HepG2 (cell line): ENCODE results near the gene DOCK3. TPM values are rescaled to one million over a fixed set of nuclear protein-coding genes. Genes with fewer than 3 reads are reported as not detected.

Experiments used
- ATAC-seq: fragments of 200-7000 bp; cut with Tn5 transposase; 3 replicates; pipeline ENCODE4 v1.9.1; 2020; ENCODE audit warnings: mild to moderate bottlenecking, moderate library complexity
- BruUV-seq: library from RNA; stranded (reverse); fragments of 400-500 nt; replicated peaks from 2 replicates; lab custom pipeline; 2021; lab: Mats Ljungman, UMichigan
- CTCF ChIA-PET: fragments of 300-600 bp; formaldehyde crosslinking; extraction: SDS; loops from one replicate; lab custom pipeline; 2021; ENCODE audit warnings: low total read pairs, inconsistent platforms, low intra/inter-chr PET ratio; lab: Yijun Ruan, JAX
- POLR2A ChIA-PET: fragments of 350-600 bp; sonication (Branson Sonifier 250); formaldehyde crosslinking; loops from one replicate; lab custom pipeline; 2020; ENCODE audit warnings: antibody characterized with exemption, inconsistent platforms; lab: Yijun Ruan, JAX
- DNase-seq: peaks from one replicate; pipeline ENCODE4 v3.0.0-alpha.2; 2015; ENCODE audit warnings: low spot score
- FAIRE-seq: peaks from 3 replicates; lab custom pipeline; 2011; peaks lifted over from hg19 to GRCh38; lab: Jason Lieb, UNC
- H2AFZ ChIP-seq: one replicate; pipeline ENCODE4 v1.6.1; 2011; ENCODE audit warnings: low read length, inconsistent platforms
- H3K27ac ChIP-seq: fragments of 300-600 bp; 3 replicates; pipeline ENCODE4 v1.8.0; 2011; ENCODE audit warnings: mixed run types, mild to moderate bottlenecking, mixed read lengths, low read length, inconsistent platforms; ENCODE audit not compliant: insufficient read depth; ENCODE audit errors: extremely low read length
- H3K27me3 ChIP-seq, 2 experiments: fragments of 200-600 bp in 1 of 2; 2 replicates in 1 of 2; 3 replicates in 1 of 2; pipeline versions ENCODE4 v1.6.0 to v1.8.0; 2011; ENCODE audit warnings: low read length in 2 of 2, mild to moderate bottlenecking in 2 of 2, moderate library complexity in 2 of 2, inconsistent platforms in 1 of 2; ENCODE audit not compliant: insufficient read depth in 2 of 2, control insufficient read depth in 1 of 2
- H3K36me3 ChIP-seq, 2 experiments: fragments of 200-600 bp in 1 of 2; replicated peaks in 1 of 2; 2 replicates in 1 of 2; 3 replicates in 1 of 2; pipeline versions ENCODE4 v1.5.1 to v1.8.0; 2011; ENCODE audit warnings: low read length in 2 of 2, inconsistent platforms in 1 of 2; ENCODE audit not compliant: insufficient read depth in 2 of 2, control insufficient read depth in 1 of 2
- H3K4me1 ChIP-seq: 2 replicates; pipeline ENCODE4 v1.5.1; 2012; ENCODE audit warnings: low read length, inconsistent platforms; ENCODE audit not compliant: insufficient read depth
- H3K4me2 ChIP-seq: 2 replicates; pipeline ENCODE4 v1.6.0; 2011; ENCODE audit warnings: low read depth, low read length, inconsistent platforms
- H3K4me3 ChIP-seq, 3 experiments: fragments of 200-600 bp in 1 of 3; sonication (generic), shearing (Covaris generic) in 1 of 3; replicated peaks in 1 of 3; 2 replicates each; pipeline ENCODE4 v1.5.1; 2011 to 2016; ENCODE audit warnings: low read length in 3 of 3, inconsistent platforms in 2 of 3, low read depth in 2 of 3, mild to moderate bottlenecking in 2 of 3, control low read depth in 1 of 3, mixed read lengths in 1 of 3; ENCODE audit not compliant: insufficient read depth in 1 of 3
- H3K79me2 ChIP-seq: one replicate; pipeline ENCODE4 v1.6.1; 2011; ENCODE audit warnings: low read length, inconsistent platforms; ENCODE audit not compliant: insufficient read depth
- H3K9ac ChIP-seq: 2 replicates; pipeline ENCODE4 v1.6.0; 2011; ENCODE audit warnings: mild to moderate bottlenecking, low read depth, low read length, inconsistent platforms; ENCODE audit not compliant: insufficient read depth
- H3K9me3 ChIP-seq: 2 replicates; pipeline ENCODE4 v1.5.1; 2012; ENCODE audit warnings: mild to moderate bottlenecking, low read length
- H4K20me1 ChIP-seq: 2 replicates; pipeline ENCODE4 v1.6.0; 2011; ENCODE audit warnings: inconsistent platforms, mild to moderate bottlenecking, low read length, moderate library complexity; ENCODE audit not compliant: insufficient read depth
- ATF2 ChIP-seq: sonication (generic); formaldehyde crosslinking; IDR thresholded peaks from 2 replicates; pipeline ENCODE4 v1.4.0; 2020; ENCODE audit warnings: missing genetic modification reagents
- CEBPG ChIP-seq: IDR thresholded peaks from 2 replicates; pipeline ENCODE4 v1.6.1; 2016
- CREM ChIP-seq, 2 experiments: sonication (generic) in 1 of 2; formaldehyde crosslinking in 1 of 2; IDR thresholded peaks; 2 replicates each; pipeline versions ENCODE4 v1.4.0 to v1.6.1; 2016 to 2020; ENCODE audit warnings: antibody characterized with exemption in 1 of 2, mild to moderate bottlenecking in 1 of 2, missing genetic modification reagents in 1 of 2
- HNRNPLL ChIP-seq: fragments of 200-400 bp; formaldehyde crosslinking; IDR thresholded peaks from 2 replicates; pipeline ENCODE4 v1.6.1; 2017; ENCODE audit warnings: mild to moderate bottlenecking, low read depth, low read length; ENCODE audit not compliant: poor library complexity, severe bottlenecking
- IRX3 ChIP-seq: sonication (generic); formaldehyde crosslinking; IDR thresholded peaks from 2 replicates; pipeline ENCODE4 v1.8.1; 2023; ENCODE audit warnings: mild to moderate bottlenecking, low read depth, missing genetic modification reagents, borderline replicate concordance
- KAT2B ChIP-seq: fragments of 150-350 bp; IDR thresholded peaks from 2 replicates; pipeline ENCODE4 v1.6.1; 2014; ENCODE audit warnings: low read depth, low read length, borderline replicate concordance
- MIXL1 ChIP-seq: IDR thresholded peaks from 2 replicates; pipeline ENCODE4 v1.6.1; 2016
- NAIF1 ChIP-seq: sonication (generic); formaldehyde crosslinking; IDR thresholded peaks from 2 replicates; pipeline ENCODE4 v1.5.0; 2020; ENCODE audit warnings: mild to moderate bottlenecking, missing genetic modification reagents, borderline replicate concordance
- NR2F6 ChIP-seq, 2 experiments: IDR thresholded peaks; 2 replicates each; pipeline ENCODE4 v1.6.1; 2016; ENCODE audit warnings: antibody characterized with exemption in 1 of 2, mild to moderate bottlenecking in 1 of 2
- POLR2A ChIP-seq, 2 experiments: IDR thresholded peaks; 2 replicates each; pipeline ENCODE4 v1.6.1; 2011; ENCODE audit warnings: low read depth in 2 of 2, low read length in 2 of 2, mild to moderate bottlenecking in 1 of 2, moderate library complexity in 1 of 2; ENCODE audit not compliant: insufficient read depth in 1 of 2
- POLR2AphosphoS5 ChIP-seq: IDR thresholded peaks from 2 replicates; pipeline ENCODE4 v1.6.1; 2012; ENCODE audit warnings: low read depth, low read length
- TCF7 ChIP-seq: sonication (generic); IDR thresholded peaks from 2 replicates; pipeline ENCODE4 v1.6.1; 2016; ENCODE audit warnings: antibody characterized with exemption, low read depth
- THAP9 ChIP-seq: sonication (generic); formaldehyde crosslinking; IDR thresholded peaks from 2 replicates; pipeline ENCODE4; 2020; ENCODE audit warnings: missing genetic modification reagents, mild to moderate bottlenecking, borderline replicate concordance
- ZNF121 ChIP-seq: sonication (generic); formaldehyde crosslinking; IDR thresholded peaks from 2 replicates; pipeline ENCODE4 v1.5.0; 2020; ENCODE audit warnings: mild to moderate bottlenecking, missing genetic modification reagents
- ZNF468 ChIP-seq: sonication (generic); formaldehyde crosslinking; IDR thresholded peaks from 2 replicates; pipeline ENCODE4 v1.8.0; 2022; ENCODE audit warnings: mild to moderate bottlenecking, moderate library complexity, missing genetic modification reagents
- ZNF891 ChIP-seq: sonication (generic); formaldehyde crosslinking; IDR thresholded peaks from 2 replicates; pipeline ENCODE4 v1.5.0; 2020; ENCODE audit warnings: mild to moderate bottlenecking, missing genetic modification reagents
- WGBS: methylation state at CpG from one replicate; pipeline ENCODE4 v1.1.6; 2017; ENCODE audit warnings: low lambda C conversion rate; 5-methylcytosine and 5-hydroxymethylcytosine counted together
- in situ Hi-C: cut with HindIII; loops from 2 replicates; pipeline ENCODE4 v1.10.0; 2017; ENCODE audit warnings: low pct_unique_long_range_greater_than_20kb; ENCODE audit not compliant: extremely low pct_ligation_motif_present
- intact Hi-C: fragments of 100-400 bp; cut with micrococcal nuclease; formaldehyde crosslinking; loops from one replicate; pipeline ENCODE4 v1.10.0; 2022; ENCODE audit not compliant: unreplicated experiment
- polyA plus RNA-seq, 8 experiments: library from polyadenylated mRNA; depleted of rRNA in 3 of 8; stranded (reverse) in 7 of 8; unstranded in 1 of 8; fragments of >200 nt; fragmentation: Illumina TruSeq in 4 of 8; extraction: Trizol in 4 of 8; gene quantifications; 2 replicates each; pipeline versions ENCODE4 v1.2.1 to v1.2.3, GENCODE V29; 2011 to 2016; ENCODE audit warnings: low read depth in 4 of 8, missing spikeins in 1 of 8, mixed read lengths in 1 of 8; ENCODE audit not compliant: insufficient read depth in 1 of 8
- total RNA-seq, 5 experiments: library from RNA; depleted of rRNA; stranded (reverse); fragments of >200 nt; fragmentation: Illumina TruSeq; extraction: Trizol; gene quantifications; 2 replicates each; pipeline ENCODE4 v1.2.3, GENCODE V29; 2016; ENCODE audit warnings: low read depth in 1 of 5

DOCK3 gene
- total and polyA plus RNA-seq, 2 of the 13 experiments (the other 11 are each of a cell fraction or from before 2014, with no cell fraction given) = not detected

GRCh38 chr3:50961386-50961785 lies 286.7 kb downstream of the DOCK3 start:
- TF ChIP-seq THAP9 (CRISPR knock-in tag) (no peak), POLR2AphosphoS5 (no peak), HNRNPLL (no peak), ZNF891 (CRISPR knock-in tag) (no peak), KAT2B (no peak), MIXL1 (CRISPR knock-in tag) (no peak), IRX3 (CRISPR knock-in tag) (no peak), POLR2A (IDR thresholded peaks at IDR 0.05; ENCODE audit: insufficient read depth in 1 of 2, low read depth in 2 of 2, low read length in 2 of 2) (no peak), TCF7 (no peak), NR2F6 (IDR thresholded peaks at IDR 0.05) (no peak), NR2F6 (CRISPR knock-in tag; IDR thresholded peaks at IDR 0.05) (no peak), CREM (IDR thresholded peaks at IDR 0.05) (no peak), CREM (CRISPR knock-in tag; IDR thresholded peaks at IDR 0.05) (no peak), ZNF121 (CRISPR knock-in tag) (no peak), CEBPG (CRISPR knock-in tag) (no peak), NAIF1 (CRISPR knock-in tag) (no peak), ATF2 (CRISPR knock-in tag) (no peak), ZNF468 (CRISPR knock-in tag) (no peak)
- TF ChIP-seq, all 625 proteins: peak for 0
- H3K36me3 ChIP-seq = no peaks in the 10 kb centered on the region
- BruUV-seq = no TSS peak
- no peaks in the 10 kb centered on the region for H3K79me2 ChIP-seq
- H3K9me3 ChIP-seq = no peaks in the 10 kb centered on the region
- H3K9ac ChIP-seq = no peak overlapping the region
- ChIA-PET POLR2A (no interaction called here), CTCF (no interaction called here)
- no peak overlapping the region for H3K27ac ChIP-seq
- H3K27me3 ChIP-seq = no peaks in the 10 kb centered on the region
- no peaks in the 10 kb centered on the region for H3K4me1 ChIP-seq
- no peaks in the 10 kb centered on the region for H4K20me1 ChIP-seq
- ATAC-seq = no peak
- in situ Hi-C loops (no loop called here), intact Hi-C loops (loop anchor here (10.0 kb wide), 1 partner anchor 347 kb away; the partner anchor contains the start of genes CISH and MAPKAPK3)
- WGBS = 0% methylated on average over 1 of the region's 1 CpG
- no peak overlapping the region for H3K4me2 ChIP-seq
- no peak for DNase-seq
- H2AFZ ChIP-seq = no peak overlapping the region
- no peak for FAIRE-seq
- H3K4me3 ChIP-seq = no peak overlapping the region
